ENCODE data around the gene WDR45. TPM values are rescaled to one million over a fixed set of nuclear protein-coding genes. Genes with fewer than 3 reads are reported as not detected.

The WDR45 gene
- total RNA-seq, 1 donor from 2014 or later, result 42.1 TPM

GRCh38 chrX:49041744-49042580 lies 37.7 kb downstream of the WDR45 start:
- FAIRE-seq, result peak; percentile 13
- Histone ChIP-seq H3K27me3 (ENCODE audit: control insufficient read depth, insufficient read depth, low read length) (no peaks in the 10 kb centered on the region), H3K4me3 (ENCODE audit: low read depth, low read length) (peak overlapping the region; percentile 71), H3K36me3 (ENCODE audit: control insufficient read depth, insufficient read depth, low read length) (peaks cover 13% of the 10 kb centered on the region)
- DNase-seq (ENCODE audit: low read depth), result peak; percentile 63
- TF ChIP-seq, protein P1, sequence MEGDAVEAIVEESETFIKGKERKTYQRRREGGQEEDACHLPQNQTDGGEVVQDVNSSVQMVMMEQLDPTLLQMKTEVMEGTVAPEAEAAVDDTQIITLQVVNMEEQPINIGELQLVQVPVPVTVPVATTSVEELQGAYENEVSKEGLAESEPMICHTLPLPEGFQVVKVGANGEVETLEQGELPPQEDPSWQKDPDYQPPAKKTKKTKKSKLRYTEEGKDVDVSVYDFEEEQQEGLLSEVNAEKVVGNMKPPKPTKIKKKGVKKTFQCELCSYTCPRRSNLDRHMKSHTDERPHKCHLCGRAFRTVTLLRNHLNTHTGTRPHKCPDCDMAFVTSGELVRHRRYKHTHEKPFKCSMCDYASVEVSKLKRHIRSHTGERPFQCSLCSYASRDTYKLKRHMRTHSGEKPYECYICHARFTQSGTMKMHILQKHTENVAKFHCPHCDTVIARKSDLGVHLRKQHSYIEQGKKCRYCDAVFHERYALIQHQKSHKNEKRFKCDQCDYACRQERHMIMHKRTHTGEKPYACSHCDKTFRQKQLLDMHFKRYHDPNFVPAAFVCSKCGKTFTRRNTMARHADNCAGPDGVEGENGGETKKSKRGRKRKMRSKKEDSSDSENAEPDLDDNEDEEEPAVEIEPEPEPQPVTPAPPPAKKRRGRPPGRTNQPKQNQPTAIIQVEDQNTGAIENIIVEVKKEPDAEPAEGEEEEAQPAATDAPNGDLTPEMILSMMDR (IDR thresholded peaks at IDR 0.05; ENCODE audit: insufficient read depth, low read length, severe bottlenecking), result no peak

DNA sequence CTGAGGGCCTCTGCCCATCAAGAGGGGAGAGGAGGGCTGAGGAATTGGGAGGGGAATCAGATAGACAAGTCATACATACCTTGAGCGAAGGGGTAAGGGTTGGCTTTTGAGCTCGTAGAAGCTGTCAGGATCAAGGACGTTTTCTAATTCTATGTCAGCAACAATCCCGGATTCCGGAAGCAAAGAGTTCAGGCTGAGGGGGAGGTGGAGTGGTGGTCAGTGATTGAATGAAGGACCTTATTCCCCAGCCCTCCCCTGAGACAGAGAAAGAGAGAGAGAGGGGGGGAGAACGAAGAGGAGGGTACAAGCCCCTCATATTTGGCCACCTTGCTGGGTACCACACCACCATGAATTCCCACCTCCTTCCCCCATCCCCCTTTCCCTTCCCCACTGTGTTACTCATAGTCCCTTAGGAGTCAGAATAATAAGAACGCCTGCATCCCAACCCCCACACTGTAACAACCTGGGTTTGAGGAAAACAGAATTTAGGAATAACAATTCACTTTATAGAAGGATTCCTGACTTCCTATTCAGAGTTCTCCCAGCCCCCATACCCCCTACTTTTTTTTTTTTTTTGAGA lies 39.2 kb downstream of the WDR45 start:
- peak overlapping the region; percentile 21 for H3K4me3 ChIP-seq (ENCODE audit: low read depth, low read length)
- H3K27me3 ChIP-seq (ENCODE audit: control insufficient read depth, insufficient read depth, low read length), result no peaks in the 10 kb centered on the region
- TF ChIP-seq, protein P1 (IDR thresholded peaks at IDR 0.05; ENCODE audit: insufficient read depth, low read length, severe bottlenecking), result no peak
- DNase-seq (ENCODE audit: low read depth) (peak; percentile 26), FAIRE-seq (no peak)
- peaks cover 13% of the 10 kb centered on the region for H3K36me3 ChIP-seq (ENCODE audit: control insufficient read depth, insufficient read depth, low read length)

GRCh38 chrX:49039598-49040375 lies 39.9 kb downstream of the WDR45 start:
- peaks cover 13% of the 10 kb centered on the region for H3K36me3 ChIP-seq (ENCODE audit: control insufficient read depth, insufficient read depth, low read length)
- FAIRE-seq, result no peak
- TF ChIP-seq, protein P1 (IDR thresholded peaks at IDR 0.05; ENCODE audit: insufficient read depth, low read length, severe bottlenecking), result peak; percentile 11
- DNase-seq (ENCODE audit: low read depth), result peak; percentile 89
- H3K4me3 ChIP-seq (ENCODE audit: low read depth, low read length), result peak overlapping the region; percentile 21
- no peaks in the 10 kb centered on the region for H3K27me3 ChIP-seq (ENCODE audit: control insufficient read depth, insufficient read depth, low read length)

- DNase-seq (ENCODE audit: low read depth) (peak; percentile 37), FAIRE-seq (no peak)
- Histone ChIP-seq H3K27me3 (ENCODE audit: control insufficient read depth, insufficient read depth, low read length) (no peaks in the 10 kb centered on the region), H3K36me3 (ENCODE audit: control insufficient read depth, insufficient read depth, low read length) (peaks cover 22% of the 10 kb centered on the region), H3K4me3 (ENCODE audit: low read depth, low read length) (no peak overlapping the region)
- TF ChIP-seq, protein P1 (IDR thresholded peaks at IDR 0.05; ENCODE audit: insufficient read depth, low read length, severe bottlenecking), result no peak
Observed at GRCh38 chrX:49037883-49038475, 41.7 kb downstream of the WDR45 start.

- TF ChIP-seq, protein P1 (IDR thresholded peaks at IDR 0.05; ENCODE audit: insufficient read depth, low read length, severe bottlenecking), result no peak
- DNase-seq (ENCODE audit: low read depth) (no peak), FAIRE-seq (no peak)
- H3K27me3 ChIP-seq (ENCODE audit: control insufficient read depth, insufficient read depth, low read length), result no peaks in the 10 kb centered on the region
- no peak overlapping the region for H3K4me3 ChIP-seq (ENCODE audit: low read depth, low read length)
- peaks cover 14% of the 10 kb centered on the region for H3K36me3 ChIP-seq (ENCODE audit: control insufficient read depth, insufficient read depth, low read length)
Observed at GRCh38 chrX:49030283-49030682, 49.4 kb downstream of the WDR45 start.
